Gastroesophageal sphincter (tissue), 3 donors: ENCODE measurements around the gene KCND3.

Experiments
- EP300 ChIP-seq: sonication (generic); formaldehyde crosslinking; IDR thresholded peaks from one replicate; pipeline ENCODE4 v1.6.1; 2017; ENCODE audit warnings: antibody characterized with exemption, mild to moderate bottlenecking
- POLR2A ChIP-seq, 2 donors: fragments of 450-650 bp; IDR thresholded peaks; one replicate each; pipeline ENCODE4 v1.6.1; 2017; ENCODE audit warnings: antibody characterized with exemption in 2 of 2, mild to moderate bottlenecking in 2 of 2, moderate library complexity in 1 of 2
- POLR2AphosphoS5 ChIP-seq: sonication (generic); formaldehyde crosslinking; IDR thresholded peaks from one replicate; pipeline ENCODE4 v1.6.1; 2017; ENCODE audit warnings: antibody characterized with exemption
- TF ChIP-seq, protein P1 (sequence below), 4 experiments: fragments of 200-600 bp in 2 of 4; fragments of 450-650 bp in 2 of 4; sonication (generic) in 1 of 4; IDR thresholded peaks; one replicate each; pipeline ENCODE4 v1.5.1; 2017 to 2019; ENCODE audit warnings: antibody characterized with exemption in 4 of 4, mild to moderate bottlenecking in 2 of 4, moderate library complexity in 2 of 4

DNA sequence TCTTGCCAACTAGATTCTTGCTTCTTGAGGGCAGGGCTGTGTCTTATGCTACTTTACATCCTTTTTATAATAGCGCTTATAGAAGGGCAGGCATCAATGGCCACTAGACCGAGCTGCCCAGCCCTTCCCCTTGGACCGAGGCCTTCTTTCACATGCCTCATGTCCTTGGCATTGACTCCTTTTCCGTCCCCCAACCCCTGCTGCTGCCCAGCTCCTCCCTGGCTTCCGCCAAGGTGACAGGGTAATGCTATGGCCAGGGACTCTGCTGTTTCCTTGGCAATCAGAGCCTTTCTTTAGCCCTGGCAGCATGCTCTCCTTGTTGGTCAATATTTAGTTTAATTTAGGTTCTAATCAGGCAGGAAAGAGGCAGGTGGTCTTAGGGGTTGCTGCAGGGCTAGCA lies 185.5 kb downstream of the KCND3 start:
- TF ChIP-seq, protein P1, sequence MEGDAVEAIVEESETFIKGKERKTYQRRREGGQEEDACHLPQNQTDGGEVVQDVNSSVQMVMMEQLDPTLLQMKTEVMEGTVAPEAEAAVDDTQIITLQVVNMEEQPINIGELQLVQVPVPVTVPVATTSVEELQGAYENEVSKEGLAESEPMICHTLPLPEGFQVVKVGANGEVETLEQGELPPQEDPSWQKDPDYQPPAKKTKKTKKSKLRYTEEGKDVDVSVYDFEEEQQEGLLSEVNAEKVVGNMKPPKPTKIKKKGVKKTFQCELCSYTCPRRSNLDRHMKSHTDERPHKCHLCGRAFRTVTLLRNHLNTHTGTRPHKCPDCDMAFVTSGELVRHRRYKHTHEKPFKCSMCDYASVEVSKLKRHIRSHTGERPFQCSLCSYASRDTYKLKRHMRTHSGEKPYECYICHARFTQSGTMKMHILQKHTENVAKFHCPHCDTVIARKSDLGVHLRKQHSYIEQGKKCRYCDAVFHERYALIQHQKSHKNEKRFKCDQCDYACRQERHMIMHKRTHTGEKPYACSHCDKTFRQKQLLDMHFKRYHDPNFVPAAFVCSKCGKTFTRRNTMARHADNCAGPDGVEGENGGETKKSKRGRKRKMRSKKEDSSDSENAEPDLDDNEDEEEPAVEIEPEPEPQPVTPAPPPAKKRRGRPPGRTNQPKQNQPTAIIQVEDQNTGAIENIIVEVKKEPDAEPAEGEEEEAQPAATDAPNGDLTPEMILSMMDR (IDR thresholded peaks at IDR 0.05) = no peak
- no peak for TF ChIP-seq POLR2AphosphoS5
- no peak for TF ChIP-seq POLR2A (IDR thresholded peaks at IDR 0.05)
- no peak for TF ChIP-seq EP300
